Fibroblast of skin of right biceps (primary cell): Measurements from ENCODE around the gene CIAO2B.
A peak's percentile ranks its signal among the peaks of the same experiment; 100 is the strongest.
"Not testable (repeated sequence)": the region's sequence is repeated elsewhere in the genome, so short reads cannot be mapped to it uniquely, and the experiment has no call there.

Experiments used
- DNase-seq: peaks from one replicate; pipeline ENCODE4 v3.0.0-alpha.2; 2013

CIAO2B gene

DNA sequence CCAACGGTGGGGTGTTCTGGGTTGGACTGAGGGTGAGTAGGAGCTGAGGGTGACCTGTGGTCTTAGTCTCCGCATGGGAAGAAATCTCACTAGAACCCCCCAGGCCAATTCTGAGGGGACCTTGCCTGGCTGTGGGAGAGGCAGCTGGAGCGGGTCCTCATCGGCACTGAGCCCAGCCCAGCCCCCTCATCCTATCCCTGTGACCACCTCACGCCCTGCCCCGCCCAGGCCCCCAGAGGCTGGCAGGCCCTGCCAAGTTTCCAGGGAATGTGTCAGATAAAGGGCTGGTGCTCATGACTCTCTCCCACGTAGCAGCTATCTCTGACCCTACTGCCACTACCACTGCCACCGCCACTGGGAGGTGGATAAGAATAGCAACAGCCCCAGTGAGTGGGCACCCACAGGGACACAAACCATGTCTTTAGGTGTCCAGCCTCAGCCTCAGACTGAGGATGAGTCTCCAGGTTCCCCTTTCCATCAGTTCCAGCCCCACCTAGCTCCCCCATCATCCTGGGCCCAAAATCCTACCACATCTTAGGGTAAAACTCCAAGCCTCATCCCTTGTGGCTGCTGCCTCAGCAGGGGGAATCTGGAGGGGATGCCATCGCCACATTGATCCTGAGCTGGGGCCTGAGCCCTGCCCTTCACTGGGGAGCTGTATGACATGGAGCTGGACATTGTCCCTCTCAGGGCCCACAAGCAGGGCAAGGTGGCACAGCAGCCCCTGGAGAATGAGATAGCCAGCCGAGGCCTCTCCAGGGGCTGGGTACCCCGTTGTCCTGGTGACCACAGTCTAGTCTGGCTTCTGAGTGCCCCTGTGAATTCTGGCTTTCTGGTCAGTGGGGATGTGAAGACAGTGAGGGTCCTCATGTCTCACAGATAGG is 30.4 kb downstream of the CIAO2B start:
- no peak for DNase-seq

DNA sequence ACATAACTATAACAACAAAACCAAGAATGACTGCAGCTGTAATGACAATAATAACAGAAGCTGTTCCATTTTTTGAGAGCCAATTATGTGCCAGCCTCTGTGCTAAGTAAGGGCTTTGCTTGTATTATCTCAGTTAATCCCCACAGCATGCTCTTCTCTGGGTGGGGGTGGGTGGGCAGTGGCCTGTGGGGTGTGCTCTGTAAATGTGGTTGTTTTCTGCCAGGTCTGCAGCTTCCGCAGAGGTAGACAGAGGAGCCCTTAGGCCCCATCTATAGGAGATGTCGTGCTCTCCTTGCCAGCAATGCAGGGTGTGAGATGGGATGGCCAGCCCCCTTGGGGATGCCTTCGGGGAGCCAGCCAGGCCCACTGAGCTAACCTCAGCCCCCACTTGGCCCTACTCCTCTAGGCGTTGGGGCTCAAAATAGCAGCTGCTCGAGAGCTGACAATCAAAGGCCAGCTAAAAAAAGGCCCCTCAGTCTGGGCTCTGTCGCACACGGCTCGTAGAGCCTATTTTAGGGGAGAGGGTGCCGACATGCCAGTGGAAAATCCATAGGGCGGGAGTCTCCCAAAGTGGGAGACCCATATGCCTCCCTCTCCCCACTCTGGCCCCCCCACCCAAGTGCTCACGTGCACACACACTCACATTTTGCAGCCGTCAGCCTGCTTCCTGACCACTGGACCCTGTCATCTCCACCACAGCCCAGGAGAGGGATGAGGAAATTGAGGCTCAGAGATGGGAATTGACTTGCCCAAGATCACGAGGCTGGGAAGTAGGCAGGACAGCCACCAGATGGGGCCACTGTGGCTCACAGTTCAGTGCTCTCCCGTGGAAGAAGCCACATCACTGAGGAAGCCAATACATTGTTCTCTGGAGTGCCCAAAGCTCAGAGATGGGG is 31.3 kb downstream of the CIAO2B start:
- no peak for DNase-seq

DNA sequence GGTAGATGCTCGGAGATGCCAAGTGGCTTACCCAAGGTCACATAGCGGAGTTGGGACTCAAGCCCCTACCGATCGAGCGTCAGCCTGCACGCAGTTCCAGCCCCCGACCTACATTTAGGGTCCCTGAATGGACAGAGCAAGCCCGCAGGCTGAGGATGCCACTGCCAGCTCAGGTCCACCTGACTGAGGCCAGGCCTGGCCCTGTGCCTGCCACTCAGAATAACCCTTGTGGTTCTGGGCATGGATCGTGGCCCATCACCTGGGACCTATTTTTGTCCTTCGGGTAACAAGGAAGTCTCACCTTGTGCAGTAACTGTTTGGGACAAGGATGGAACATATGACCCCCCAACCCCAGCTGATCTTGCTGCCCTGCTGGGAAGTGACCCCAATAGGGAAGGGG is 32.6 kb downstream of the CIAO2B start:
- DNase-seq: no peak

GRCh38 chr16:66900721-66901441 is 33.3 kb downstream of the CIAO2B start:
- DNase-seq: no peak

GRCh38 chr16:66899945-66900710 is 34.1 kb downstream of the CIAO2B start:
- peak; percentile 77 for DNase-seq

DNA sequence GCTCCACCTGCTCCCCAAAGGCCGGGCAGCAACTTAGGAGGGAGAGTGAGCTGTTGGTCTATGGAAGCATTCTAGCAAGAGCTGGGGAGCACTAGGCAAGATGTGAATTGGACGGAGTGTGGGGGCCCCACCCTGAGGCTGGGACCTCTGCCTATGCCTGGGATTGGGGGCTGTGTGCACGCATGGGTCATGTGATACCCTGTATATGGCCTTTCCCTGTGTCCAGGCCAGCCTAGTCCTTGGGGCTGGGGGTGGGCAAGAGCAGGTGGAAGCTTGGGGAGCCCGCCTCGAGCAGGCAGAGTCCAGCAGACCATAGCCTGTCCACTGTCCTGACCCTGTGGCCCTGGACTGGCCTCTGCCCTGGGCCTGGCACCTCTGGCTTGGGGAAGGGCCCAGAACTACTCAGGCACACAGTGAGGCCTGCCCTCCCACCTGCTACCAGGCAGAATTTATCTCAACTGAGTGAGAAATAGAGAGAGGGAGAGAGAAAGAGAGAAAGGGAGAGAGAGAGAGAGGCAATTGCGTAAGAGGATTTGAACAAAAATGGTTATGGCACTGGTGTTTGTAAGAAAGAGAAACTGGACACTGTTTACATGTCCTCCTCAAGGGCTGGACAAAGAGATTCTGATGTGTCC is 34.8 kb downstream of the CIAO2B start:
- no peak for DNase-seq

GRCh38 chr16:66898933-66899309 is 35.3 kb downstream of the CIAO2B start:
- DNase-seq: no peak

GRCh38 chr16:66898207-66898606 is 36.0 kb downstream of the CIAO2B start:
- DNase-seq: peak; percentile 55

DNA sequence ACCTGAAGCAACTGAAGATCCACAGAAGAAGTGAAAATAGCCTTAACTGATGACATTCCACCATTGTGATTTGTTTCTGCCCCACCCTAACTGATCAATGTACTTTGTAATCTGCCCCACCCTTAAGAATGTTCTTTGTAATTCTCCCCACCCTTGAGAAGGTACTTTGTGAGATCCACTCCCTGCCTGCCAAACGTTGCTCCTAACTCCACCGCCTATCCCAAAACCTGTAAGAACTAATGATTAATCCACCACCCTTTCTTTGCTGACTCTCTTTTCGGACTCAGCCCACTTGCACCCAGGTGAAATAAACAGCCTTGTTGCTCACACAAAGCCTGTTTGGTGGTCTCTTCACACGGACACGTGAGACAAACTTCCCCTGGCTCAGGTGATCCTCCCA is 37.5 kb downstream of the CIAO2B start:
- DNase-seq: not testable (repeated sequence)

DNA sequence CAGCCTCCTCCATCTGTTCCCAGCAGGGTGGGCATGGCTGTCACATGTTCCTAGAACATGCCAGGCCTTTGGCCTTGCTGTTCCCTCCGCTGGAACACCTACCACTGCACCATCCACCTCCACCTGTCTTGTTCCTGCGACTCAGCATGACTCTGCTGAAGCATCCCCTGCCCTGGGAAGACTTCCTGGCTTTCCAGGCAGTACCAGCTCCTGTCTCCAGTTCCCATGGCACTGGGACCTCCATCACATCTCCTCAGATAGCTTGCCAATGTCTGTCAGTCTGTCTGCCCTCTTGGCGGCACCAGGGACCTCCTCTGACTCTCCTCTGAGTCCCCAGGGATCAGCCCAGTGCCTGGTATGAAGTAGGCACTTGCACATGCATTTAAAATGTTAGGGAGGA is 38.2 kb downstream of the CIAO2B start:
- DNase-seq: no peak

DNA sequence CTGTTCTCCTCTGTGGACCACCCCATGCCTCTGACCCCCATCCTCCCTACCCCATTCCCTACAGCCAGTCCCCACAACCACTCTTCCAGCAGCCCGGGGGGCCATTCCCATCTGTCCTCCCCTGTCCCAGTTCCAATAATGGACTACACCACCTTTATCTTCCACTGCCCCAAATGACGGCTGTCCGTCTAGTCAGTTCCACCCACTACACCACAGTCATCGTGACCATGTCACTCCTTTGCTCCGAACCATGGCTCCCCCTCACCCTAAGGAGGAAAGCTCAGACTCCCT is 38.6 kb downstream of the CIAO2B start:
- DNase-seq: no peak

GRCh38 chr16:66894948-66895688 is 39.1 kb downstream of the CIAO2B start:
- DNase-seq: peak; percentile 59

- no peak for DNase-seq
These were observed 40.1 kb downstream of the CIAO2B start for GRCh38 chr16:66894055-66894454.

GRCh38 chr16:66891797-66892196 is 42.4 kb downstream of the CIAO2B start:
- DNase-seq: no peak

DNA sequence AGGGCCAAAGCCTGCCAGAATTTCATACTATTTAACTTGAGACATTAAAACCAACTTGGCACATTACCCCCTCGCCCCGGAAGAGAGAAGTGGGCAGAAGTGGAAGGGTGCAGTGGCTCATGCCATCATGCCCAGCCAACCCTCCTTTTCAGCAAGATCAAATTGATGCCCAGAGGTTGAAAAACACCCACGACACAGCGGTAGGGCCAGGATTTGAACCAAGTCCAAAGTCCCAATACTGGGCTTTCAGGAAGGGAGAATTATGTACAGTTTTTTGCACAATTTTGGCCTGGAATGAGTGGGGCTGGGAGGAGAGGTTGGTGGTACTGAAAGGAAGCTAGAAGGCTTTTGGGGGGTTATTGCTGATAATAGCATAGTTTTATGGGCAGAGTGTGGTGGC is 42.8 kb downstream of the CIAO2B start:
- DNase-seq: no peak

DNA sequence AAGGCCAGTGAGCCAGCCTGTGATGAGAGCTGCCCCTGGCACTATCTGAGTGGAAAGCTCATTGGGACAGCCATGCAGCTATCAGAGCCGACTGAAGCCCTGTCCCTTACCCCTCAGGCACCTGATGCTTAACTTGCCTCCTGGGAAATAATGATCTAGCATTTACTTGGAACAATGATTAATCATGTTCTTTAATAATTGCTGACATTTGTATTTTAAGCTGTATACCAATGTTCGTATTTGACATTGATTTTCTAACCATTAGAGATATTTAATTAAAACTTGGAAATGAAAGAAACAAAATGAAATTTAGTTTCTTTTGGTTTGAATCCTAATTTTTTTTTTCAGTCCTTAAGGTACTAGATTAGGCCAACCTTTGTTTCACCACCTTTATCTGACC is 43.4 kb downstream of the CIAO2B start:
- DNase-seq: no peak

- no peak for DNase-seq
These were observed 44.6 kb downstream of the CIAO2B start for GRCh38 chr16:66889622-66890021.

DNA sequence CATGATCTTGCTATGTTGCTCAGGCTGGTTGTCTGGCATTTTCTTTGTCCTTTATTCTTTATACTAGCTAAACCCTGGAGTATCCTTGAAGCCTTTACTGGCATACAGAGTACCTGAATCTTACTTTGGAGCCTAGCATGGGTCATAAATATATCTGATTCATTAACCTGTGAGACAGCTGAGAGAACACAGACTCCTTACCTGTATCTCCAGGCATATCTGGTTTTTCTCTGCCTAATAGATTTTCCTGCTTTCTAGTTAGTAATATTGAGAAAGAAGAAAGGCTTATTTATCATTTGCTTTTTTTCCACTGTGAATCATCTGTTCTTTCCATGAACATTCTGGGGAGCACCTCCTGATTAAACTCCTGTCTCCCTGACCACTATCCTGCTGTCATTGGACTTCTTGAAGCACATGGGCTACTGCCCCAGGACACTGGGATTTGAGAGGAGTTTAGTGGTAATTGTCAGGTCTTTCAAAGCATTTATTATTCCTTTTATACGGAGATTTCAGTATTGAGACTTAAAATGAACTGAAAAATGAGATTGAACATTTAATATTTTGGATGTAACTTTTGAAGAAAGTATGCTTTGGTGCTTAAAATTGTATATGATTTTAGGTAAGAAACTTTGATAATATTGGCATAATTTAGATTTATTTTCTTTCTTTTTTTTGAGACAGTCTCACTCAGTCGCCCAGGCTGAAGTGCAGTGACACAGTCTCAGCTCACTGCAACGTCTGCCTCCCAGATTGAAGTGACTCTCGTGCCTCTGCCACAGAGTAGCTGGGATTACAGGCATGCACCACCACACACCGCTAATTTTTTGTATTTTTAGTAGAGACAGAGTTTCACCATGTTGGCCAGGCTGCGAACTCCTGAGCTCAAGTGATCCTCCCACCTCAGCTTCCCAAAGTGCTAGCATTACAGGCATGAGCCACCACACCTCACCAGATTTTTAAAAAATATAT is 45.3 kb downstream of the CIAO2B start:
- DNase-seq: no peak

- DNase-seq: no peak
These were observed 47.3 kb downstream of the CIAO2B start for GRCh38 chr16:66886914-66887313.

GRCh38 chr16:66886321-66886720 is 47.9 kb downstream of the CIAO2B start:
- DNase-seq: no peak
